CD4-positive, alpha-beta T cell treated with Interleukin-15 for 1 hour (primary cell): Measurements from ENCODE around the gene GGTLC3.
"Not testable (repeated sequence)": the region's sequence is repeated elsewhere in the genome, so short reads cannot be mapped to it uniquely, and the experiment has no call there.

Source experiments
- DNase-seq: peaks from one replicate; pipeline ENCODE4 v3.0.0-alpha.2; 2020

GGTLC3 gene

GRCh38 chr22:18512378-18512777 is 5.6 kb downstream of the GGTLC3 start:
- not testable (repeated sequence) for DNase-seq

- not testable (repeated sequence) for DNase-seq
These were observed 6.6 kb downstream of the GGTLC3 start for GRCh38 chr22:18511327-18511726.

- not testable (repeated sequence) for DNase-seq
These were observed 21.7 kb downstream of the GGTLC3 start for GRCh38 chr22:18496227-18496626.
